ENCODE results near the gene RTL10. TPM values are rescaled to one million over a fixed set of nuclear protein-coding genes. Genes with fewer than 3 reads are reported as not detected.
A peak's percentile ranks its signal among the peaks of the same experiment; 100 is the strongest.

The RTL10 gene
- total and polyA plus RNA-seq, 8 donors, result 3.7 to 12.4 (median 8.6) TPM

- Histone ChIP-seq H3K4me3 (no peak overlapping the region), H3K27me3 (no peaks in the 10 kb centered on the region), H3K4me1 (no peaks in the 10 kb centered on the region), H3K27ac (no peak overlapping the region), H3K36me3 (no peaks in the 10 kb centered on the region), H3K9me3 (no peaks in the 10 kb centered on the region)
- no peak for FAIRE-seq
- 82 to 85% methylated on average over 11 of the region's 11 CpGs for WGBS, 2 donors
- DNase-seq, result peak in 3 of 6 donors; percentile 6 to 25 (median 10)
- ATAC-seq, result no peak
- intact Hi-C loops (cut with DNase I), result no loop called here
- TF ChIP-seq, protein P1, sequence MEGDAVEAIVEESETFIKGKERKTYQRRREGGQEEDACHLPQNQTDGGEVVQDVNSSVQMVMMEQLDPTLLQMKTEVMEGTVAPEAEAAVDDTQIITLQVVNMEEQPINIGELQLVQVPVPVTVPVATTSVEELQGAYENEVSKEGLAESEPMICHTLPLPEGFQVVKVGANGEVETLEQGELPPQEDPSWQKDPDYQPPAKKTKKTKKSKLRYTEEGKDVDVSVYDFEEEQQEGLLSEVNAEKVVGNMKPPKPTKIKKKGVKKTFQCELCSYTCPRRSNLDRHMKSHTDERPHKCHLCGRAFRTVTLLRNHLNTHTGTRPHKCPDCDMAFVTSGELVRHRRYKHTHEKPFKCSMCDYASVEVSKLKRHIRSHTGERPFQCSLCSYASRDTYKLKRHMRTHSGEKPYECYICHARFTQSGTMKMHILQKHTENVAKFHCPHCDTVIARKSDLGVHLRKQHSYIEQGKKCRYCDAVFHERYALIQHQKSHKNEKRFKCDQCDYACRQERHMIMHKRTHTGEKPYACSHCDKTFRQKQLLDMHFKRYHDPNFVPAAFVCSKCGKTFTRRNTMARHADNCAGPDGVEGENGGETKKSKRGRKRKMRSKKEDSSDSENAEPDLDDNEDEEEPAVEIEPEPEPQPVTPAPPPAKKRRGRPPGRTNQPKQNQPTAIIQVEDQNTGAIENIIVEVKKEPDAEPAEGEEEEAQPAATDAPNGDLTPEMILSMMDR (IDR thresholded peaks at IDR 0.05), result no peak
Measured at GRCh38 chr22:19823191-19823901, 31.3 kb downstream of the RTL10 start.

DNA sequence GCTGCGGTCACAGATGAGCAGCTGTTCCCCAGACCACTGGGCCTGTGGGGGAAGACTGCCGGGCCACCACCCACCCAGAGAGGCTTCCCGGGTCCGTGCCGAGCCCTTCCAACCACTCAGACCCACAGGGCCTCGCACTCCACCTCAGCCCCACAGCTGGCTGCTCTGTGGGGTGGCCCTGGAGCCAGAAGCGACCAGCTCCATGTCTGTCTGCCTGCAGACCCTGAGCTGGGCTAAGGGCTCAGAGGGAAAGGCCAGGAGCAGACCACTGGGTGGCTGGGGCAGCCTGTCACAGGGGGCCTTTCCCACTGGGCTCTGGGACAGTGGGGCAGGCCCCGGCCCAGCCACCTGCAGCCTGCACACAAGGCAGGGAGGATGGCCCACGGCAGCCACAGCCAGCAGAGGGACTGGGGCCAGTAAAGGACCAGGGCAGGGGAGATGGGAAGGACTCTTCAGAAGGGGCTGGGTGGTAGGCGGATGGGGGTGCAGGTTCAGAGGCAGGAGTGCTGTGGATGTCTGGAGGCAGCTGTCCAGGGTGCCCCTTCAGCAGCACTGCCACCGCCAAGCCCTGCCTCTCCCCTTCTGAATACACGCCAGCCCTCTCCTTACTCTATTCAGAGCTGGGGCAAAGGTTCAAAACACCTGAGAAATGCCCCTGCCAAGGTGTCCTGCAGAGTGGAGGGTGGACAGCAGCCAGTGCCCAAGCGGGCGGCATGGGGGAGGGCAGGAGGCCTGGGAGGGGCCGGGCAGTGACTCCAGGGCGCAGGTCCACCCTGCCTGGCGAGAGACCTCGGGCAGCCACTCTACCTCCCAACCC, 32.2 kb downstream of the RTL10 start:
- Histone ChIP-seq H3K36me3 (no peaks in the 10 kb centered on the region), H3K27ac (no peak overlapping the region), H3K4me3 (no peak overlapping the region), H3K27me3 (no peaks in the 10 kb centered on the region), H3K4me1 (no peaks in the 10 kb centered on the region), H3K9me3 (no peaks in the 10 kb centered on the region)
- ATAC-seq (no peak), DNase-seq (peak in 4 of 6 donors; percentile 1 to 46 (median 8)), FAIRE-seq (no peak)
- TF ChIP-seq, protein P1 (IDR thresholded peaks at IDR 0.05), result no peak
- WGBS, 2 donors, result 90 to 97% methylated on average over 18 of the region's 18 CpGs
- intact Hi-C loops (cut with DNase I), result no loop called here

- DNase-seq (peak in 4 of 6 donors; percentile 0 to 43 (median 8)), FAIRE-seq (no peak), ATAC-seq (no peak)
- Histone ChIP-seq H3K4me3 (no peak overlapping the region), H3K36me3 (no peaks in the 10 kb centered on the region), H3K4me1 (no peaks in the 10 kb centered on the region), H3K27ac (no peak overlapping the region), H3K27me3 (no peaks in the 10 kb centered on the region), H3K9me3 (no peaks in the 10 kb centered on the region)
- intact Hi-C loops (cut with DNase I), result no loop called here
- WGBS, 2 donors, result 90 to 92% methylated on average over 19 to 20 of the region's 20 CpGs
- TF ChIP-seq, protein P1 (IDR thresholded peaks at IDR 0.05), result no peak
Measured at GRCh38 chr22:19821523-19822300, 33.0 kb downstream of the RTL10 start.

DNA sequence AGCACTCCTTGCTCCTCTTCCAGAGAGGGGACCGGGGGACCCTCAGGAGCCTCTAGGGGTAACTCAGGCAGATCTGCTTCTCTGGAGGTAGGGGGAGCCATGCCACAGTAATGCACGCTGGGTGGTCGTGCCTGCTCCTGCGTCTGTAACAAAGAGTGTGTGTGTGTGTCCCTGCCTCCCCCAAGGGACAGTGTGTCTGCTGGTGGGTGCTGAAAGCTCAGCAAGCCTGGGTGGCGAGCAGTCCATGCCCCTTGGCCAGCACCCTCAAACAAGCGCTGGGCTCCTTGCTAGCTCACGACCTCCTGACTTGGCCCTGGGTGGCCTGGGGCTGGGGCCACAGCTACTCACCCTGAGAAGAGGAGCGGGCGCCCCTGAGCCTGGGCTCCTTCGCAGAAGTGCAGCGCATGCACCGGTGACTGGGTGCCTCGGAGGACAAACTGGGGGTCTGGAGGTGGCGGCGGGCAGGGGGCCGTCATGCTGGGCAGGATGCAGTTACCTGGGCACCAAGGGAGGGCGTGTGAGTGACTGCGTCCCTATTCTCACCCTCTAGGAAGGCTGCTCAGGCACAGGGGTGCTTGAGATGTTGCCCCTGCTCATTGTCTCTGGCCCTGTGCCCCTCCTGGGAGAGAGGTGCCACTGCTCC, 33.7 kb downstream of the RTL10 start:
- Histone ChIP-seq H3K27me3 (no peaks in the 10 kb centered on the region), H3K4me1 (no peaks in the 10 kb centered on the region), H3K4me3 (no peak overlapping the region), H3K27ac (no peak overlapping the region), H3K36me3 (no peaks in the 10 kb centered on the region), H3K9me3 (no peaks in the 10 kb centered on the region)
- 94 to 97% methylated on average over 18 of the region's 18 CpGs for WGBS, 2 donors
- peak in 5 of 6 donors; percentile 0 to 73 (median 8) for DNase-seq
- FAIRE-seq, result no peak
- no peak for ATAC-seq
- intact Hi-C loops (cut with DNase I), result no loop called here
- TF ChIP-seq, protein P1 (IDR thresholded peaks at IDR 0.05), result no peak
